NCI-H82 treated with DMSO at 0.1 percent for 48 hours (cell line): ENCODE data around the gene DNAI1.
"Not testable (repeated sequence)": the region's sequence is repeated elsewhere in the genome, so short reads cannot be mapped to it uniquely, and the experiment has no call there.

ENCODE experiments used
- DNase-seq: peaks from one replicate; lab custom pipeline; 2025; ENCODE audit not compliant: unreplicated experiment; lab: John Stamatoyannopoulos, UW

The DNAI1 gene

DNA sequence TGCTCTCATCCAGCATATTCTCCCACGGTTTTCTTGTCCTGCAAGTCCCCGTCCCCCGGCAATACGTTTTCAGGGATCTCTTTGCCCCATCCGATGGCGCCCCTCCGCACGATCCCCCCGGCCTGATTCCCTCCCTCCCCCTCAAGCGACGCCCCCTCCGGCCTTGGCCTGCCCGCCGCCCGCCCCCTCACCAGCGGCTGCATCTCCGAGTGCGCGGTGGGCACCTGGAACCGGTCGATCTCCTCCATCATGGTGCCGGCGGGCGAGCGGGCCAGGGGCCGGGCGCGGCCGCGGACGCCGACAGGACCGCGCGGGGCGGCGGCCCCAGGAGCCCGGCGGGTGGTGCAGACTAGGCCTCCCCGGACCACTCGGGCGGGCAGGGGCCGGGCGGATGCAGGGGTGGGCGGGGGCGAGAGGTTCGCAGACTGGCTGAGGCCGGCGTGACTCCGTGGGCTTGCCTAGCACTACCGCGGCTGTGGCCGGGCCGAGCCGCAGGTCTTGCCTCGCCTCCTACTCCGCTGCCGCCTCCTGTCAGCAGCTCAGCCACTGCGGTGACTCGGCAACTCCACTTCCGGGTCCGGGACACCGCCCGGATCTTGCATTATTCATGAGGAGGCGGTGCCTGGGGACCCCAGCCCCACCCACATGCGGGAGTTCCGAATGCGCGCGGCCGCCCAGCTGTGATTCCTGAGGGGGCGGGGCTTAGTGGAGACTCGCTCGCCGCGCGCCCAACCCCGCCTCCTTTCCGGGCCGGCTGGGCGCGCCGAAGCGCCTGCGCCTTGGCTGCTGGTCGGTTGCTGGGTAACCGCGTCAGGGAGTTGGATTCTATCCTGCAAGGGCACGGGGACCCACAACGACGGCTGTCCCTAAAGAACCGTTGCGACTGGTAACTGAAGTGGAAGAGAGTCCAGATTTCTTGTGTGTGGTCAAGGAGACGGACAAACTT, at the start of gene DNAI1, which contains the start of gene FAM219A:
Gene DNAI1, plus strand, starts transcription at position 793 of the 946 bp plus-strand sequence. CDS start 201 bp downstream, outside the sequence.
Gene FAM219A, minus strand, starts transcription at position 558 of the 946 bp plus-strand sequence. Its CDS starts 307 bp downstream, at position 251.
- DNase-seq: peak; percentile 89

DNA sequence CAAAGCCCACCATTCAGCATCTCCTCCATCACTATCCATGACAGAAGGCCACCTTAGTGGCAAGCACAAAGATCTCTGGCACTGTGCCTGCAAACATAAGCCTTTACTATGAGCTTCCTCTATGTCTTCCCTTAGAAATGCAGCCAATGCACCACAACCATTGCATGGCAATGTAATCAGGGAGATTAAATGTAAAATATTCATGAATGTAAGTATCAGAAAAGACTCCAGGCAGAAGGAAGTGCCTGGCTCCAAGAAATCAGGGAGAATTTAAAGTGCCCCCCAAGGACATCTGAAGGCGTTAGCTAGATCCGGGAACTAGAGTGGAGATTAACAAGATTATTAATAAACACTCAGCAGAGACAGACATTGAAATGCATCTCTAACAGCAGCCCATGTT, 49.5 kb upstream of the DNAI1 start:
- no peak for DNase-seq

DNA sequence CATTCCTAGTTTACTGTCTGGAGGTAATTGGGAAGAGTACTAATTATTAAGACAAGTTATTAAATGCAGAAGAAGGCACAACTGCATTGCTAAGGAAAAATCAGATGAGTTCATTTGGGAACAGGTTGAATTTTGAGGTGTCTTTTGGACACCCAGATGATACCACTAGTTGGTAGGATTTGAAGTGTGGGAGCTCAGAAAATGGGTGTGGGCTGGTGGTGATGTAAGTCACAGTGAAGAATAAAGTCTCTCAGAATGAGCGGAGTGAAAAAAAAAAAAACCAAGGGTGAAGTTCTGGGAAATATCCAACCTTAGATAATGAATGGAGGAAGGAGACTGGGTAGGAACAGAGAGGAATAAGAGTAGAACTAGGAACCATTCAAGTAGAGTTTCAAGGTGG, 46.3 kb upstream of the DNAI1 start:
- no peak for DNase-seq

DNA sequence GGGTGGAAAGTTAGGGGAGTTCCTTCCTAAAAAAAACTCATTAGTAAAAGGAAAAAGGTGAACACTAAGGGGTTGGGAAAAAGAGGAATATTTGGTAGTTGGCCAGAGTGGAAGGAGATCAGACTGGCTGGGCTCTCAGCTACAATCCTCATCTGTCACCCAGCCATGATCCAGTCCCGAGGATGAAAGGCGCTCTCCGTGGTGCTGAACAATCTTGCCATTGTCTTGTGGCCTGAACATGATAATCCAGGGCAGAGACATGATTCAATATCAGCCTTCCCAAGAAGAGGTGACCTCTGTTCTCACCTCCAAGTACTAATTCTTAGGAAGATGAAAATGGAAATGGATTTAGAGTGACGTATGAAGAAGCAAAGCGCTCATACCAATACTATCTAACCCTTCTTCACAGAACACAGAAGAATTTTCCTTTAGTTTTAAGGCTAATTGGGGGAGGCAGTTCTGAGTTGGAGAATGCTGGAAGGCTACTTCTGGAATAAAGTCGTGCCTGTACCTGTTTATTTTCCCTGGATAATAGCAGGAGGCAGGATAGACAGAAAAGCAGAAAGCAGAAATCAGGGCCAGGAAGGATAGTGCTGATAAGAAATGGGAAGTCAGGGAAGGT, 45.3 kb upstream of the DNAI1 start:
- no peak for DNase-seq

DNA sequence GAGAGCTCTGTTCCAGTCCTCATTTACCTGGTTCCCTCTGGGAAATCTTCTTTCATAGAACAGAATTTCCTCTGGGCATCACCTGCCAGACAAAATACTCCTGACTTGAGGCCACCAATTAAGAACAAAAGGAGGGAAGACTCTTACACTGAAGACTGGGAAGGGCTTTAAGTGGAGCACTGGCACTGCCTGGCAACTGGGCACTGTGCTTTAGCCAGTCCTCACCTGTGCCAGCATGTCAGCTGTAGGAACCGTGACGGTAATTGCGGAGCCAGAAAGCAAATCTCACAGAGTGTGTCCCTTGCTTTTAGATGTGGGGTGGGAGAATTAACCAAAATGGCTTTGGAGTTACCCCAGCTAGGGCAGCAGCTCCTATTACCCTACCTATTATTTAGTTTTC, 40.9 kb upstream of the DNAI1 start:
- DNase-seq: no peak

DNA sequence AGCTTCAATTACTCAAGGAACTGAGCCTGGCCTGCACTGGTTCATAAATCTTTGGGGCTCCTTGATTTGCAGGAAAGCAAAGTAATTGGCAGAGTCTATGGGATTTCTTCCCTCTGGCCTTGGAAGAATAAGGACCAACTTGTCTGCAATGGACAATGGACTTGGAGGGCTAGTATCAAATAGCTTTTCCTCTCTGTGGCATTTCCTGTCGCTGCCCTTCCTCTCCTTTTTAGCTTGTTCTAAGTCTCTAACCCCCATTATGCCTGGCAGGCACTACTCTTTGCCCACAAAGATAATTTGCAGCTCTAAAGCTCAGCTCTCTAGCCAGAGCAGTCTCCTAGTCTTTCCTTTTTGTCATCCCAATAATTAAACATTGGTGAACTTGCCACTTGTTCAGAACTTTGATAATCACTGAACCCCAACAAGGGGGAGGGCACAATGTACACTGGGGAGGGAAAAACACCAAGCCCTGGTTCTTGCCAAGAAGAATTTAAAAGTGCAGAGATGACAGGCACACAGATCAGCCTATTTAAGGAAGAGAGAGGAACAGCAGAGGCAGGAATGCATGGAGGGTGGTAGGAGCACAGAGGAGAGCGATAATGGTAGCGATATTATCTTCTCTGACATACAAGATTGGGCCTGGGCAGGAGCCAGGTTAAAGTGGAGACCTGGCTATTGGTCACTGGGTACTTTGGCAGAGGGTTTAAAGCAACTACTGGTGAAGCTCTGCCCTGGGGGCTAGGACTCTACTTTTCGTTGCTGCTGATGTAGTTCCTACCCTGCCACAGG, 38.7 kb upstream of the DNAI1 start:
- DNase-seq: no peak

DNA sequence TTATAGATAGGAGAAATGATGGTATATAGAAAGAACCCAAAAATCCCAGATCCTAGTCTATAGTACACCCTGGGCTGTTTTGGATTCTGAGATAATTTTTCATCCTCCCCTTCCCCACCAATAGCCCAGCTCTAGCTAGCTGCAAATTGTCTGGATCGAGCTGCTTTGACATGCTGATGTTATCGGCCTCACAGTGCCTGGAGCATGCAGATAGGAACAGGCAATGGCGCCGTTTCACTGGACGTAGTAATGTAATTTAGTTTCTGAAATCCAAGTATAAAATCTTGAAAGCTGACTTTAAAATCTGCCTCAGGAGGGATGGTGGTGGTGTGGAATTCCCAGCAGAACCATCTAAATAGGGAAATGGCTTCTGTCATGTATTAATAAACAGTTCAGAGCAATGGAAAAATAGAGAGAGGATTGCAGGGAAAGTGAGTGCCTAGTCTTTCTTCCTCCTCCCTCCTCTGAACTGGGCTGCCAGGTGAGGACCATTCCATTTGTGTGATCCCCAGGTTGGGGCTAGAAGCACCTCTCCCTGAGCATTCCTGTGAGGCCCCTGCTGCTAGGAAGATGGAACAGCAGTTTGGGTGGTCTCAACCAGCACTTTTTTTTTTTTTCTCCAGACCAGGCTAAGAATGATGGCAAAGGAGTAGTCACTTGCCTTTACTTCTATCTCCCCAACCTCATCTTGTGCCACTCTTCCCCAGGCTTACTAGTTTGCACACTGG, 32.1 kb upstream of the DNAI1 start:
- no peak for DNase-seq

DNA sequence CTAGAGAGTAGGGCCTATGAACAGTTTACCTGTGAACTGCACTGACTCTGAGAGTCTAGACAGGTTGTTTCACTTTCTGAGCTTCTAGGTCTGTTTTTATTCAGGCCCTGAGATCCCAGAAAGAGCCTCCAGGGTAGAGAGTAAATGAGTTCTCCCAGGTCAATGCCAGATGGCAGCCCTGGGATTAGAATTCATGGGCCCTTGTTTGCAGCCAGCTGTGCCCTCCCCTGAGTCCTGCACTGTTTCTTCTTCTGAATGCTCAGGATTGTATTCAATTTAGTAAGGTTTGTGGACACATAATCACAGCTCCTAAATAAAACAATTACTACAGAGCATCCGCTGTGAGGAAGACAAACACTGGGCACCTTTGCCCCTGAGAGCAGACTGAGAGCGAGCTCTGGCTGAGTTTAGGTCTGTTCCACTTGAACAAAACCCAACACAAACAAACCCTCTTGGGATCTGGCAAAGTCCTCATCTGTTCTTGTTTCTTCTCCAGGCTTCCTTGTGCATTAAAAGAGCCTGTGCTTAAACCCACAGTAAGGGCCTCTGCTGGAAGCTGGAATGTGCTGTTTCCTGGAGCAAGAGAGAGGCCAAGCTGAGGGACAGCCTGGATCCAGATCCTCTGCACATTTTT, 30.2 kb upstream of the DNAI1 start:
- peak; percentile 29 for DNase-seq

DNA sequence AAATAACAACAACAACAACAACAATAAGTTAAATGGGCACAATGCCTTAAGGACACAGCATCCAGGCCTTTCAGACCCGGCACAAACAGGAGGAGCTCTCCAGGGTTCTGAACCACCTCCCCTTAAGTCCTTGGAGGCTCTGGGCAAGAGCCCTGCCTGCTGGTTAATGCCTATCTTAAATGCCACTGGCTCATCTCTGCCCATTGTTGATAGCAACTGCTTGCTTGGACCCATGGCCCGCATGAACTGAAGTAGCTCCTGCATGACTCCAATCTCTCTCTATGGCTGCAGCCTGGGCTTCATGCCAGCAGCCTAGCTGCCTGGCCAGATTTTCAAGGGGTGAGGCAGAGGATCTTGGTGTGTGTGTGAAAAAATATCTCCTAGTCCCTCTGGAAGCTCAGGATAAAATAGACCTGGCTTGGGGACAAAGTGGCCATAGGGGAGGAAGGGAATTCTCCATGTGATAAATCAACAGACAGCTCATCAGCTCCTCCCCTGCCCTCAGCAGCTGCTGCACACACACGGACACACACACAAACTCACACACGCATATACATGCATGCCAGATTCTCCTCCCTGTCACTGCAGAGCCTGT, 27.7 kb upstream of the DNAI1 start:
- no peak for DNase-seq

DNA sequence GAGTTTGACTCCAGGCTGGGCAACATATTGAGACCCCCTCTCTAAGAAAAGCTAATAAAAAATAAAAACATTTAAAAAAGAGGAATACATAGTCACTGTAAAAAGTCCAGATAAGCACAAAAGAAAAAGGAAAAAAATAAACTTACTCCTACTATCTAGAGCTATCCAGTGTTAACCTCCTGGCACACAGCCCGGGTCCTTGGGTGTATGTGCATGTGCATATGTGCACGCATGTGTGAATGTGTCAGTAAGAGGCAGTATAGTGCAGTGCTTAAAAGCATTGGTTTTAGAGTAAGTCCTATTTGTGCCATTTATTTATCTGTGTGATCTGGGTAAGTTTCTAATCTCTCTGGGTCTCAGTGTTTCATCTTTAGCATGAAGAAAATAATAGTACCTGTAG, 26.9 kb upstream of the DNAI1 start:
- DNase-seq: no peak

DNA sequence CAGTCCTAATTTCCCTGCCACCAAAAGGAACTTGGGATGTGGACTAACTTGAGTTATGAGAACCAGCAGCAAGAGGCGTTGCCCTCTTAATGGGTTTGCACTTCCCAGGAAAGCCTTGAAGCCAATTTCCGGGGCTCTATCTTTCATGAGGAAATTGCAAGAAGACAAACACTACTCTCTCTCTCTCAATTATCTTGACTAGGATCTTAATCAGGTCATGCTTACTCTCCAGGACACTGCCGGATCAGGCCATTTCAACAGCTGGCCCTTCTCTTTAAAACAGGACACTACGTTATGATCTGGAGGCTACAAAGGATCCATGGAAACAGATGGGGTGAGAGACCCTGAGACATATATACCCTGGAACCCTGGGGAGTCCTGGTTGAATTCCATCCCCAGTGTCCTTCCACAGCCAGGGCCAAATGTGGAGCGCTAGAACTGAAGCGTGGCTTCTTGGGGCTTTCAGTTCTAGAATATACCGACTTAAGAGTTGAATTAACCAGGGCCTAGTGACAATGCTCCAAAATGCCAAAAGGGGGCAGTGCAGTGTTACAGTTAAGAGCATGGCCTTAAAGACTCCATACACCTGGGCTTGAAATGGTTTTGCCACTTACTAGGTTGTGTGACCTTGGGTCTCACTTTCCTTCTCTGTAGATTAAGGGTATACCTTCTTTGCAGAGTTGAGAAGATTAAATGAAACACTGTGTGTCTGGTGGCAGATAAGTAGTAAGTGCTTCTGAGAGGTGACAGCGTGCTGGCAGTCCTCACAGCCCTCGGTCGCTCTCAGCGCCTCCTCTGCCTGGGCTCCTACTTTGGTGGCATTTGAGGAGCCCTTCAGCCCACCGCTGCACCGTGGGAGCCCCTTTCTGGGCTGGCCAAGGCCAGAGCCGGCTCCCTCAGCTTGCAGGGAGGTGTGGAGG, 21.3 kb upstream of the DNAI1 start:
- peak; percentile 46 for DNase-seq

DNA sequence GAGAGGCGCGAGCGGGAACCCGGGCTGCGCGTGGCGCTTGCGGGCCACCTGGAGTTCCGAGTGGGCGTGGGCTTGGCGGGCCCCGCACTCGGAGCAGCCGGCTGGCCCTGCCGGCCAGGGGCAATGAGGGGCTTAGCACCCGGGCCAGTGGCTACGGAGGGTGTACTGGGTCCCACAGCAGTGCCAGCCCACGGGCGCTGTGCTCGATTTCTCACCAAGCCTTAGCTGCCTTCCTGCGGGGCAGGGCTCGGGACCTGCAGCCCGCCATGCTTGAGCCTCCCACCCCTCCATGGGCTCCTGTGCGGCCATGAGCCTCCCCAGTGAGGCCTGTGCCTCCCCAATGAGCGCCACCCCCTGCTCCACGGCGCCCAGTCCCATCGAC, 20.7 kb upstream of the DNAI1 start:
- not testable (repeated sequence) for DNase-seq

DNA sequence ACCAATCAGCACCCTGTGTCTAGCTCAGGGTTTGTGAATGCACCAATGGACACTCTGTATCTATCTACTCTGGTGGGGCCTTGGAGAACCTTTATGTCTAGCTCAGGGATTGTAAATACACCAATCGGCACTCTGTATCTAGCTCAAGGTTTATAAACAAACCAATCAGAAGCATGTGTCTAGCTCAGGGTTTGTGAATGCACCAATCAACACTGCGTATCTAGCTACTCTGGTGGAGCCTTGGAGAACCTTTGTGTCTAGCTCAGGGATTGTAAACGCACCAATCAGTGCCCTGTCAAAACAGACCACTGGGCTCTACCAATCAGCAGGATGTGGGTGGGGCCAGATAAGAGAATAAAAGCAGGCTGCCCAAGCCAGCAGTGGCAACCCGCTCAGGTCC, 20.1 kb upstream of the DNAI1 start:
- not testable (repeated sequence) for DNase-seq

DNA sequence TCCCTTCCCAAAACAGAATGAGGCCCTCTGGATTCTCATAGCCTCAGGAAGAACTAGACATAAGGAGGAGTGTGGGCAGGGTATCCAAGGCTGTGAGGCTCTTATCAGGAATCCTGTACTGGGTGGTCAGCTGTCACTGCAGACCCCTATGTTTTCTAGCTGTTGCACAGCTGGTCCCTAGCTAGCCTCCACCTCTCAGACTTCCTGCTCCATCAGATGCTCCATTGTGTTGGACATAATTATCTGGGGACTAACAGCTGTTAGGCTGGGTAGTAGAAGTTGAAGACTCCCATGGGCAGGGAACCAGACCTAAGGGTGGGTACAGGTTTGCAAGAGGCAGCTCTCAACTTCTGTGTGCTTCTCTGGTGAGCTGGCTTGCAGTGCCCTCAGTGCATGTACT, 18.6 kb upstream of the DNAI1 start:
- DNase-seq: no peak

DNA sequence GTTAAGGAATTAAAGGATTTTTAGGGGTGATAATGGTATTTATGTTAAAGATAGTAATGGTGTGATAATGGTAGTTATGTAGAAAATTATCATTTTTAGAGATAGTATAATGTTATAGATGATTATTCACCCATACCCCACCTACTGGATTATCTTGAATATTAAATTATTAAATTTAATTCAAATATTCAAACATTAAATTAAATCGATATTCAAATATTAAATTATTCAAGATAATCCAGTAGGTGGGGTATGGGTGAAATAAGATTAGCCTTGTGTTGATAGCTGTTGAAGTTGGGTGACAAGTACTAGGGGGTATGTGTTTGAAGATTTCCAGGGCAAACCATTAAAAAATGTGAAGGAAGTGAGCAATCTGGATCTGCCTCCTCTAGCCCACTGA, 15.8 kb upstream of the DNAI1 start:
- no peak for DNase-seq

DNA sequence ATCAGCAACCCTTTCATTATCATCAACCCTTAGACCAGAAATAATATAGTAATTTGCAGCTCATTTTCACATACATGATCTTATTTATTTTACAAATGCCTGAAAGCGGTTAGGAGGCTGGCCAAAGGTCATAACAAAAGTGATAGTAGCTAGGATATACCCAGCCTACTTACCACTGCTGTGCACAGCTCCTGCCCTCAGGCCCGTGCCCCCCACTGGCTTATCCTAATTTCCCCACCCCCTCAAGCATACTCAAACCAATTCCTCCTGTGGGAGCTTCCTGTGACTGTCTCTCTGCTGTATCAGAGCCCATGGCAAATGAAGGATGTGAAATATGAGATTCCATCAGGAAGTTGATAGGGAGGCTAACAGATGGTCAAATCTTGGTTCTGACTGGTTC, 15.1 kb upstream of the DNAI1 start:
- no peak for DNase-seq

DNA sequence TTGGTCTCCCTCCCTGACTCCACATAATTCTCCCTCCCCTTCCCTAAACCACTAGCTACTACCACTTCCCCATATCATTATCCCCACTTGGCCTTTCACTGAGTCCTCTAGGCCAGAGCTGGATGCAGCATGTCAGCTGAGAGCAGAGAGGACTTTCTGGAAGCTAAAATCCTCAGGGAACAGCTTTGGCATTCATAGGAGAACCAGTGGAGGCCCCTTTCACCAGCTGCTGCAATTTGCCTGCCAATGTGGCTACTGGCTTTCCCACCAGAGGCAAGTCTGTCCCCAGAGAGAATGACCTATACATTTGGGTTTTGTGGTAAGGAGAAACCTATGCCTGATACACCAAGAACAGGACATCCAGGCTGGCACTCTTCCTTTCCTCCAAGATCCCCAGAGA, 14.6 kb upstream of the DNAI1 start:
- no peak for DNase-seq

DNA sequence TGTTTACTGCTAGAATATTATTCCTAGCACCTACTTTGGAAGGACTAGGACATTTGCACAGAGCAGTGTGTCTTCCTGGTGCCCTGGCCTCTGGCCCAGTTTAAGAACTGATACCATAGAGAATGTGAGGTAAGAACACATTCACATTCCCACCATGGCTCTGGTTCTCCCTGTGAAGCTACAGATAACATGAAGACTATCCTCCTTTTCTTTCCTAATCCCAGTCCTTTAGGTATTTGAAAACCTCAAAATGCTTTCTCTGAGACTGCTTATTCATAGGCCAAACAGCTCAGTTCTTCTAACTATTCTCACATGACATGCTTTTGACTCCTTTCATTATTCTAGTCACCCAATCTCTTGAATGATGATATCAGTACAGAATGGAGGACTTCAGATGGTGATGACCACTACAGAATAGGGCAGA, 12.1 kb upstream of the DNAI1 start:
- DNase-seq: no peak

DNA sequence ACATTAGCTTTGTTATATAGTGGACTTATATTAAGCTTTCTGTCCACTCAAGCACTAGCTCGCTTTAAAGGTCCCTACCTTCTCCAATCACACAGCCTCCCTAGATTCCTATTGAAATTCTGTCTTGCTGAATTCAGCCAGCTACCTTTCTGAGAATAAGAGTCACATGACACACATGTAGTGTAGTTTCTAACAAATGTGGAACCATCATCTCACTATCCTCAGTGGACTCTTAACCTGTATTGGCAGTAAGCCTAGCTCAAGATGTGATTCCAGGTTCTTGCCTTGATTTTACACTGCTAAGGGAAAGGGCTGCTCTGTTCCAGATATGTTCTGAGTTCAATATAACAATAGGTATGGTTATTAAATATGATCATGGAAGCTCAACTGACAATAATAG, 11.7 kb upstream of the DNAI1 start:
- DNase-seq: no peak
